BJ (cell line): ENCODE data around the gene HHAT. TPM values are rescaled to one million over a fixed set of nuclear protein-coding genes. Genes with fewer than 3 reads are reported as not detected.

Experiments used
- CTCF ChIA-PET: fragments of 350-600 bp; formaldehyde crosslinking; extraction: SDS; loops from one replicate; lab custom pipeline; 2021; ENCODE audit warnings: antibody characterized with exemption, inconsistent platforms; lab: Yijun Ruan, JAX
- POLR2A ChIA-PET: fragments of 300-600 bp; sonication (Branson Sonifier 250); formaldehyde crosslinking; extraction: SDS; loops from one replicate; lab custom pipeline; 2021; ENCODE audit warnings: antibody characterized with exemption; lab: Charles Lee
- DNase-seq: peaks from one replicate; pipeline ENCODE4 v3.0.0-alpha.2; 2011; ENCODE audit warnings: low read depth
- H3K27me3 ChIP-seq: 2 replicates; pipeline ENCODE4 v1.6.0; 2011; ENCODE audit warnings: low read length; ENCODE audit not compliant: control insufficient read depth, insufficient read depth
- H3K36me3 ChIP-seq: 2 replicates; pipeline ENCODE4 v1.5.1; 2011; ENCODE audit warnings: low read length; ENCODE audit not compliant: control insufficient read depth, insufficient read depth
- H3K4me3 ChIP-seq: 2 replicates; pipeline ENCODE4 v1.5.1; 2011; ENCODE audit warnings: low read depth, mild to moderate bottlenecking, control low read depth, low read length
- polyA plus RNA-seq: library from polyadenylated mRNA; depleted of rRNA; stranded (reverse); fragments of >200 nt; gene quantifications from 2 replicates; pipeline ENCODE4 v1.2.3, GENCODE V29; 2011
- TF ChIP-seq, protein P1 (sequence below): IDR thresholded peaks from 2 replicates; pipeline ENCODE4 v1.5.1; 2011; ENCODE audit warnings: low read depth, mild to moderate bottlenecking, control low read depth, inconsistent platforms, low read length, moderate library complexity; ENCODE audit not compliant: insufficient read depth

Gene HHAT
- polyA plus RNA-seq, 1 experiment: 6.6 TPM

DNA sequence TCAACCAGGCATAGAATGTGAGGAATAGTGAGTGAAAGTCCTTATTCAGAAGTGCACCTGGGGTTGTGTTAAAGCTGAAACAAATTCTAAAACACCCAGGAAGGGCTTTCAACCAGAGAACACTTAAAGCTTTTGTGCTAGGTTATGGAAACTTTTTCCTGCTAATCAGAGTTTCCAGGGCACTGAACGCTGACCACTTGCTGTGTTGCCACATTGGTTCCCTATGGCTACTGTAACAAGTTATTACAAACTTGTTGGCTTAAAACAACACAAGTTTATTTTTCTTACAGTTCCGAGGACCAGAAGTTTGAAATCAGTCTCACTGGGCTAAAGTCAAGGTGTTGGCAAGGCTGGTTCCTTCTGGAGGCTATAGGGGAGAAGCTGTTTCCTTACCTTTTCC is 300.6 kb downstream of the HHAT start:
- no peak for DNase-seq
- Histone ChIP-seq H3K4me3 (no peak overlapping the region), H3K27me3 (no peaks in the 10 kb centered on the region), H3K36me3 (no peaks in the 10 kb centered on the region)
- ChIA-PET POLR2A (no interaction called here), CTCF (no interaction called here)
- TF ChIP-seq, protein P1, sequence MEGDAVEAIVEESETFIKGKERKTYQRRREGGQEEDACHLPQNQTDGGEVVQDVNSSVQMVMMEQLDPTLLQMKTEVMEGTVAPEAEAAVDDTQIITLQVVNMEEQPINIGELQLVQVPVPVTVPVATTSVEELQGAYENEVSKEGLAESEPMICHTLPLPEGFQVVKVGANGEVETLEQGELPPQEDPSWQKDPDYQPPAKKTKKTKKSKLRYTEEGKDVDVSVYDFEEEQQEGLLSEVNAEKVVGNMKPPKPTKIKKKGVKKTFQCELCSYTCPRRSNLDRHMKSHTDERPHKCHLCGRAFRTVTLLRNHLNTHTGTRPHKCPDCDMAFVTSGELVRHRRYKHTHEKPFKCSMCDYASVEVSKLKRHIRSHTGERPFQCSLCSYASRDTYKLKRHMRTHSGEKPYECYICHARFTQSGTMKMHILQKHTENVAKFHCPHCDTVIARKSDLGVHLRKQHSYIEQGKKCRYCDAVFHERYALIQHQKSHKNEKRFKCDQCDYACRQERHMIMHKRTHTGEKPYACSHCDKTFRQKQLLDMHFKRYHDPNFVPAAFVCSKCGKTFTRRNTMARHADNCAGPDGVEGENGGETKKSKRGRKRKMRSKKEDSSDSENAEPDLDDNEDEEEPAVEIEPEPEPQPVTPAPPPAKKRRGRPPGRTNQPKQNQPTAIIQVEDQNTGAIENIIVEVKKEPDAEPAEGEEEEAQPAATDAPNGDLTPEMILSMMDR: no peak

DNA sequence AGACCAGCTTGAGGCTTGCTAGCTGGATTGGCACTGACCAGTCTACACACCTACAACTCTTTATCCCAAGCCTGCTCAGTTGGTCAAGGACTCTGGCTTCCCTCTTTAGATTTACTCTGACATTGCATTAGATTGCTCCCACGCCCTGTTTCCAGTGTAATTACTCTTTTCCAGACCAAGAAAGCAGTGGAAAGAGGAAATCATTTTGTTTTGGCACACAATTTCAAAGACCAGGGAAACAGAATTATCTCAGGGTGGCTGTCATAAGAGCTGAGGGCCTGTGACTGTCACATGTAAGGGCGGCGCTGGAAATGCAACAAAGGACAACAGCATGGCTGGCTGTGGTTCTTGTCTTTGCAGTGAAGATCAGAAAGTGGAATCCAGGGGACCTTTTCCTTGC is 302.7 kb downstream of the HHAT start:
- Histone ChIP-seq H3K36me3 (no peaks in the 10 kb centered on the region), H3K4me3 (no peak overlapping the region), H3K27me3 (no peaks in the 10 kb centered on the region)
- no peak for DNase-seq
- TF ChIP-seq, protein P1: no peak
- POLR2A ChIA-PET: no interaction called here
- CTCF ChIA-PET: interaction anchor here (1.4 kb wide), 1 partner anchor 502 kb away, joined by 3 read pairs; the partner anchor contains the start of gene KCNH1

- ChIA-PET POLR2A (no interaction called here), CTCF (no interaction called here)
- Histone ChIP-seq H3K27me3 (no peaks in the 10 kb centered on the region), H3K36me3 (no peaks in the 10 kb centered on the region), H3K4me3 (no peak overlapping the region)
- no peak for DNase-seq
- TF ChIP-seq, protein P1: no peak
Observed at GRCh38 chr1:210633140-210633539, 304.4 kb downstream of the HHAT start.

GRCh38 chr1:210633636-210634035 is 304.9 kb downstream of the HHAT start:
- ChIA-PET CTCF (no interaction called here), POLR2A (no interaction called here)
- DNase-seq: no peak
- no peaks in the 10 kb centered on the region for H3K27me3 ChIP-seq
- TF ChIP-seq, protein P1: no peak
- H3K4me3 ChIP-seq: no peak overlapping the region
- no peaks in the 10 kb centered on the region for H3K36me3 ChIP-seq

- H3K4me3 ChIP-seq: no peak overlapping the region
- DNase-seq: no peak
- TF ChIP-seq, protein P1: no peak
- POLR2A ChIA-PET: no interaction called here
- CTCF ChIA-PET: no interaction called here
- no peaks in the 10 kb centered on the region for H3K27me3 ChIP-seq
- no peaks in the 10 kb centered on the region for H3K36me3 ChIP-seq
Observed at GRCh38 chr1:210635108-210635507, 306.4 kb downstream of the HHAT start.
